ENCODE measurements around the gene SUPT20HL1. TPM values are rescaled to one million over a fixed set of nuclear protein-coding genes. Genes with fewer than 3 reads are reported as not detected.
"Not testable (repeated sequence)": the region's sequence is repeated elsewhere in the genome, so short reads cannot be mapped to it uniquely, and the experiment has no call there.

The SUPT20HL1 gene
- total RNA-seq, 1 experiment from 2014 or later, result not detected

GRCh38 chrX:24363432-24364181 is 3.2 kb downstream of the SUPT20HL1 start:
- not testable (repeated sequence) for DNase-seq (ENCODE audit: low read depth)

DNA sequence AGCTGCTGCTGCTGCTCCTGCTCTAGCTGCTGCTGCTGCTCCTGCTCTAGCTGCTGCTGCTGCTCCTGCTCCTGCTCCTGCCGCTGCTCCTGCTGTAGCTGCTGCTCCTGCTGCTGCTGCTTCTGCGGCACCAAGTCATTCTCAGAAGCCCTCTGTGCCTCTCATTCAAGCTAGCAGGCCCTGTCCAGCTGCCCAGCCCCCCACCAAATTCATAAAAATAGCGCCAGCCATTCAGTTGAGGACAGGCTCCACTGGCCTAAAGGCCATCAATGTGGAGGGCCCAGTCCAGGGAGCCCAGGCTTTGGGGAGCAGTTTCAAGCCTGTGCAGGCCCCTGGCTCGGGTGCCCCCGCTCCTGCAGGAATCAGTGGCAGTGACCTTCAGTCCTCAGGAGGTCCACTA is 3.9 kb downstream of the SUPT20HL1 start:
- no peak for DNase-seq (ENCODE audit: low read depth)

GRCh38 chrX:24364851-24365538 is 4.6 kb downstream of the SUPT20HL1 start:
- no peak for DNase-seq (ENCODE audit: low read depth)

DNA sequence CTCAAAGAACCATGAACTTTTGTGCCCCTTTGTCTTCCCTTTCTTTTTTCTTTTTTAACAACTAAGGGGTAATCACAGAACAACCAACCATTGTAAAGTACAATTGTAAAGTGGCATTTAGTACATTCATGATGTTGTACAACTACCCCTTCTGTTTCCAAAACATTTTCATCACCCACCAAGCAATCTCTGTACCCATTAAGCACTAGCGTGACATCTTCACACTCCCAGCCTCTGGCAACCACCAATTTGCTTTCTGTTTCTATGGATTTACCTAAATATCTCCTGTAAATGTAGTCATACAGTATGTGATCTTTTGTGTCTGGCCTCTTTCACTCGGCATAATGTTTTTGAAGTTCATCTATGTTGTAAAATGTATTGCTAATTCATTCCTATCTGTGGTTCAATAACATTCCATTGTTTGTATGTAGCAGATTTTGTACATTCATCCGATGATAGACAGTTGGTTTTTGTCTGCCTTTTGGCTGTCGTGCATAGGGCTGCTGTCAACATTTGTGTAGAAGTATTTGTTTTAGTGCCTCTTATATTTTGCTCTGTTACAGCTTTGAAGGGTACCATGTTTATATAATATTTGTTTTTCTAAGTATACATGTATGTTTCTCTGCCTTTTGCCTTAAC is 6.4 kb downstream of the SUPT20HL1 start:
- not testable (repeated sequence) for DNase-seq (ENCODE audit: low read depth)

- no peak for DNase-seq (ENCODE audit: low read depth)
Observed at GRCh38 chrX:24369816-24370215, 9.4 kb downstream of the SUPT20HL1 start.

- peak; percentile 26 for DNase-seq (ENCODE audit: low read depth)
Observed at GRCh38 chrX:24371391-24371972, 11.0 kb downstream of the SUPT20HL1 start.

DNA sequence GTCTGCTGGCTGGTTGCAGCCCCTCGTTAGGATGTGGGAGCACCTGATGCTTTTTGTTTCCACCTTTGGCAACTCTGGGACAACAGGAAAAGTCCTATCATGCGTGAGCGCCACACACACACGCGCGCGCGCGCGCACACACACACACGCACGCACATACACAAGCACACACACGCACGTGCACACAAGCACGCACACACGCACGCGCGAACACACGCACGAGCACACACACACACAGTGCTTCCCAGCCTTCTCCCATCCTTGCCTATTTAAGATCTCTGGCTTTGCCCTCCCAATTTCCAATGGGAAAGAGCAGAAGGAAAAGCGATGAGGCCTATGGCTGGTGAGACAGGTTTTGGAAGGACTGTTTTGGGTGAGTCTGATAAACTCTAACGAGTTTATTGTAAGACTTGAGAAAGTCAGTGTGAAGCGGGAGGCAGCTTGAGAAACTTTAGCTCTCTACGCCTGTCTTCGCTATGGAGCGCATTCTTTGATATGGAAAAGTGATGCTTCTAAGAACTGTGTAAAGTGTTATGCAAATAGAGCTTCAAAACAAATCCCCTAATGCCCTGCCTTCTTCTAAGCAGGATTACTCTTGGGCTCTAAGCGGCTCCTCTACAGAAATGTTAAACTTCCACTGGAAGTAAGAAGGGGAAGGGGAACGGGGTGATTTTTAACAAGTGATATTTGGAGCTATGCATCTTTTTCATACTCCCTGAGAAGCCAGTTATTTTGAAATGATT is 11.8 kb downstream of the SUPT20HL1 start:
- DNase-seq (ENCODE audit: low read depth), result no peak

- DNase-seq (ENCODE audit: low read depth), result no peak
Observed at GRCh38 chrX:24375600-24376131, 15.2 kb downstream of the SUPT20HL1 start.

GRCh38 chrX:24376403-24376802 is 16.0 kb downstream of the SUPT20HL1 start:
- no peak for DNase-seq (ENCODE audit: low read depth)

DNA sequence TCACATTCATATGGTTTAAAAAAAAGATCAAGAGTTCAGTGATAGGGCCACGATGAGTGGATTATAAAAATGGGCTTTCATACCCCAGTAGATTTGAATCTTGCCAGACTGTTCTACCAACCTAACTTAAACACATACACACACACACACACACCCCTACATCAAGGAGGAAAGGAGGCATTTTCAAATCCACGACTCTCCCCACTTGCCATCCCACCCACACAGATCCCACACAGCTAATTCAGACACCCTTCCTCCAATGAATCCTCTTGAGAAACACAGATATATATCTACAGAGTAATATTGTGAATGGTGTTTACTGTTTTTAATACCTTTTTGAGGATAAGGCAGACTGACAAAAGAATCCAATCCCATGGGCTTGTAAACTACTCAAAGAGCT is 16.8 kb downstream of the SUPT20HL1 start:
- no peak for DNase-seq (ENCODE audit: low read depth)

- no peak for DNase-seq (ENCODE audit: low read depth)
Observed at GRCh38 chrX:24377911-24378468, 17.6 kb downstream of the SUPT20HL1 start.

DNA sequence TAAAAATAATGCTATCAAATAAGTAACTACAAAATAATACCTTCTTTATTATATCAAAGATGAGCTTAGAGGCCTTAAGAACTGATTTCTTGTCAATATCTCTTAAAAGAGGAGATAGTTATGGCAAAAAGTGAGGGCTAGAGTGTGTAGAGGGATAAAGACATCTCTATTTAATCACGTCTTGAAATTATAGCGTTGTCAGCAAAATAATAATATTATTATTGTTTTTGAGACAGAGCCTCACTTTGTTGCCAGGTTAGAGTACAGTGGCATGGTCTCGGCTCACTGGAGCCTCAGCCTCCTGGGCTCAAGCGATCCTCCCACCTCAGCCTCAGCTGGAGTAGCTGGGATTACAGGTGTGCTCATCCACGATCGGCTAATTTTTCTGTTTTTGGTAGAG is 18.3 kb downstream of the SUPT20HL1 start:
- DNase-seq (ENCODE audit: low read depth), result no peak

GRCh38 chrX:24380262-24381187 is 20.1 kb downstream of the SUPT20HL1 start:
- DNase-seq (ENCODE audit: low read depth), result no peak

DNA sequence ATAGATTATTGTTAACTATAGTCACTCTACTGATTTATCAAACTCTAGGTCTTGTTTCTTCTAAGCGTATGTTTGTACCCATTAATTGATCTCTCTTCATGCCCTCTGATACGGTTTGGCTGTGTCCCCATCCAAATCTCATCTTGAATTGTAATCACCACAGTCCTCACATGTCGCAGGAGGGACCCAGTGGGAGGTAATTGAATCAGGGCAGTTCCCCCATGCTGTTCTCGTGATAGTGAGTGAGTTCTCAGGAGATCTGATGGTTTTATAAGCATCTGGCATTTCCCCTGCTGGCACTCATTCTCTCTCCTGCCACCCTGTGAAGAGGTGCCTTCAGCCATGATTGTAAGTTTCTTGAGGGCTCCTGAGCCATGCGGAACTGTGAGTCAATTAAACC is 21.9 kb downstream of the SUPT20HL1 start:
- DNase-seq (ENCODE audit: low read depth), result not testable (repeated sequence)

- DNase-seq (ENCODE audit: low read depth), result no peak
Observed at GRCh38 chrX:24387724-24388123, 27.3 kb downstream of the SUPT20HL1 start.

DNA sequence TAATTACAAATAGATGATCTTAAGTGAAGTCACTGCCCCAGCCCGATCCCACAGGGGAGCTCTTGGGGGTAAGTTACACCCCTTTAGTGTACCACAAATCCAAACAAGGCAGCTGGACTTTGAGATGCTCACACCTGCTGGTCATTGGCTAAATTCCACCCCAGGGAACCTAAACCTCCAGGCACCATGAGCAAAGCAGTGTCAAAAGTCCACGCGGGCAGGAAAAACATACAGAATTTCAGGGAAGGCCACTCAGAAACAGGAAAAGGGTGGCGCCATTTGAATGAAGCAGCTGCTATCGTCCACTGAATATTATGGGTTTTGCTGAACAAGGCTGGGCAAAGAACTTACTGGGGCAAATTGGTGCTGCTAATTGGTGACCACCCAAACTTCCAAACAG is 30.9 kb downstream of the SUPT20HL1 start:
- DNase-seq (ENCODE audit: low read depth), result no peak

GRCh38 chrX:24391843-24392242 is 31.4 kb downstream of the SUPT20HL1 start:
- no peak for DNase-seq (ENCODE audit: low read depth)

- DNase-seq (ENCODE audit: low read depth), result no peak
Observed at GRCh38 chrX:24392709-24393108, 32.3 kb downstream of the SUPT20HL1 start.

- peak; percentile 57 for DNase-seq (ENCODE audit: low read depth)
Observed at GRCh38 chrX:24395775-24396174, 35.3 kb downstream of the SUPT20HL1 start.
